Testis (tissue), 2 donors: ENCODE results near the gene METTL5.

Experiments used
- POLR2A ChIP-seq: fragments of 450-650 bp; IDR thresholded peaks from one replicate; pipeline ENCODE4 v1.6.1; 2017; ENCODE audit warnings: antibody characterized with exemption, mild to moderate bottlenecking, moderate library complexity
- TF ChIP-seq, protein P1 (sequence below), 3 experiments: fragments of 450-650 bp in 2 of 3; fragments of 200-600 bp in 1 of 3; sonication (generic) in 1 of 3; IDR thresholded peaks; one replicate each; pipeline ENCODE4 v1.5.1; 2016 to 2019; ENCODE audit warnings: antibody characterized with exemption in 3 of 3, mild to moderate bottlenecking in 2 of 3, moderate library complexity in 1 of 3

DNA sequence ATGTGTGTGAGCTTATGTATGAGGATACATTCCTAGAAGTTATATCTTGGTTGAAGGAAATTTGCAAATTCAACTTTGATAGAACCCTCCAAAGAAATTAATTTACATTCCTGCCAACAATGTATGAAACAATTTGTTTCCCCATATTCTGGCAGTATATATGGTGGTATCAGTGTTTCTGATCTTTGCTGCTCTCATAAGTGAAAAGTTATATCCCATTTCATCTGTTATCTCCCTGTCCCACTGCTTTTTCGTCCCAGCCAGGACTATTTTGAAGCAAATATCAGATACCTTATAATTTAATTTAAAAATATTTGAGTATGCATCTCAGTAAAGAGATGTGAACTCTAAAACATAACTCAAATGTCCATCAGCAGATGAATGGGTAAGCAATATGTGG lies 9.7 kb upstream of the METTL5 start:
- no peak for TF ChIP-seq POLR2A
- TF ChIP-seq, protein P1, sequence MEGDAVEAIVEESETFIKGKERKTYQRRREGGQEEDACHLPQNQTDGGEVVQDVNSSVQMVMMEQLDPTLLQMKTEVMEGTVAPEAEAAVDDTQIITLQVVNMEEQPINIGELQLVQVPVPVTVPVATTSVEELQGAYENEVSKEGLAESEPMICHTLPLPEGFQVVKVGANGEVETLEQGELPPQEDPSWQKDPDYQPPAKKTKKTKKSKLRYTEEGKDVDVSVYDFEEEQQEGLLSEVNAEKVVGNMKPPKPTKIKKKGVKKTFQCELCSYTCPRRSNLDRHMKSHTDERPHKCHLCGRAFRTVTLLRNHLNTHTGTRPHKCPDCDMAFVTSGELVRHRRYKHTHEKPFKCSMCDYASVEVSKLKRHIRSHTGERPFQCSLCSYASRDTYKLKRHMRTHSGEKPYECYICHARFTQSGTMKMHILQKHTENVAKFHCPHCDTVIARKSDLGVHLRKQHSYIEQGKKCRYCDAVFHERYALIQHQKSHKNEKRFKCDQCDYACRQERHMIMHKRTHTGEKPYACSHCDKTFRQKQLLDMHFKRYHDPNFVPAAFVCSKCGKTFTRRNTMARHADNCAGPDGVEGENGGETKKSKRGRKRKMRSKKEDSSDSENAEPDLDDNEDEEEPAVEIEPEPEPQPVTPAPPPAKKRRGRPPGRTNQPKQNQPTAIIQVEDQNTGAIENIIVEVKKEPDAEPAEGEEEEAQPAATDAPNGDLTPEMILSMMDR (IDR thresholded peaks at IDR 0.05): no peak
